HTERT RPE-1 (cell line): ENCODE data around the gene CYP21A2.
"Not testable (repeated sequence)": the region's sequence is repeated elsewhere in the genome, so short reads cannot be mapped to it uniquely, and the experiment has no call there.

ENCODE experiments used
- in situ Hi-C: fragments of 300-500 bp; cut with MboI; formaldehyde crosslinking; loops from 4 replicates; pipeline ENCODE4 v1.14.3; 2020; ENCODE audit warnings: low sequenced_read_pairs

Gene CYP21A2

GRCh38 chr6:32052626-32053025, 14.4 kb downstream of the CYP21A2 start:
- in situ Hi-C loops: not testable (repeated sequence)

- in situ Hi-C loops: not testable (repeated sequence)
These were observed 15.1 kb downstream of the CYP21A2 start for GRCh38 chr6:32053314-32053713.

GRCh38 chr6:32055756-32056155, 17.5 kb downstream of the CYP21A2 start:
- in situ Hi-C loops: not testable (repeated sequence)

- in situ Hi-C loops: no loop called here
These were observed 18.0 kb downstream of the CYP21A2 start for GRCh38 chr6:32056254-32056653.

GRCh38 chr6:32057966-32058365, 19.8 kb downstream of the CYP21A2 start:
- in situ Hi-C loops: no loop called here

GRCh38 chr6:32058511-32058963, 20.3 kb downstream of the CYP21A2 start:
- in situ Hi-C loops: no loop called here

GRCh38 chr6:32060966-32061655, 22.9 kb downstream of the CYP21A2 start:
- in situ Hi-C loops: no loop called here

GRCh38 chr6:32064706-32065105, 26.5 kb downstream of the CYP21A2 start:
- in situ Hi-C loops: no loop called here

- in situ Hi-C loops: not testable (repeated sequence)
These were observed 29.3 kb downstream of the CYP21A2 start for GRCh38 chr6:32067521-32067920.

- in situ Hi-C loops: not testable (repeated sequence)
These were observed 30.1 kb downstream of the CYP21A2 start for GRCh38 chr6:32068315-32068714.

- in situ Hi-C loops: no loop called here
These were observed 30.7 kb downstream of the CYP21A2 start for GRCh38 chr6:32068867-32069266.

GRCh38 chr6:32069460-32069859, 31.2 kb downstream of the CYP21A2 start:
- in situ Hi-C loops: no loop called here

- in situ Hi-C loops: no loop called here
These were observed 31.8 kb downstream of the CYP21A2 start for GRCh38 chr6:32069878-32070515.

- in situ Hi-C loops: no loop called here
These were observed 32.8 kb downstream of the CYP21A2 start for GRCh38 chr6:32070814-32071543.

- in situ Hi-C loops: no loop called here
These were observed 34.9 kb downstream of the CYP21A2 start for GRCh38 chr6:32073101-32073500.

- in situ Hi-C loops: no loop called here
These were observed 35.4 kb downstream of the CYP21A2 start for GRCh38 chr6:32073613-32074012.

- in situ Hi-C loops: no loop called here
These were observed 36.8 kb downstream of the CYP21A2 start for GRCh38 chr6:32074996-32075532.

- in situ Hi-C loops: no loop called here
These were observed 37.6 kb downstream of the CYP21A2 start for GRCh38 chr6:32075781-32076180.

GRCh38 chr6:32076321-32076809, 38.1 kb downstream of the CYP21A2 start:
- in situ Hi-C loops: no loop called here

GRCh38 chr6:32079566-32080290, 41.5 kb downstream of the CYP21A2 start:
- in situ Hi-C loops: no loop called here
